ENCODE data around the gene KPTN. TPM values are rescaled to one million over a fixed set of nuclear protein-coding genes. Genes with fewer than 3 reads are reported as not detected.

KPTN gene
- total and polyA plus RNA-seq, 4 donors: 2.3 to 6.0 (median 4.0) TPM

DNA sequence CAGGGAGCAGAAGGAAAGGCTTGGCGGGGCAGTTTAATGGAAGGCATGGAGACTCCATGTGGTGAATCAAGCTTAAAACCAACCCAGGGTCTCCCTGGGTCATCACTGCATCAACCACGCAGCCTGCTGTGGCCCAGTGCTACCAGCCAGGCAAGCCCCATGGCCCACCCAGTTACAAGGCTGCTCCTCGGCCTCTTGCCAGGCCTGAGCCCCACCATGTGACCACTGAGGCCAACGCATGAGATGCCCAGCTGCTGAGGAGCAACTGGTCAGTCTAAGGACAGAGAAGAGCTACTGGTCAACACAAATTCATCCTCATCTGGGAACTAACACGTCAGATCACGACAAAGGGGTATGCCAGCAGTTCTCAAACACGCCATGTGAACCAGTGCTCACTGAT is 15.4 kb upstream of the KPTN start:
- no peak overlapping the region for H3K27ac ChIP-seq (ENCODE audit: low read depth in 1 of 2, low read length in 2 of 2)
- no peaks in the 10 kb centered on the region for H3K27me3 ChIP-seq (ENCODE audit: control insufficient read depth in 4 of 4, insufficient read depth in 4 of 4, low read length in 3 of 4)
- H3K4me1 ChIP-seq (ENCODE audit: control insufficient read depth in 4 of 4, insufficient read depth in 4 of 4, low read length in 3 of 4): peaks cover 0 to 4% (median 1%) of the 10 kb centered on the region in 4 donors
- WGBS: 95% methylated on average over 7 of the region's 7 CpGs
- no peak overlapping the region for H3K4me3 ChIP-seq (ENCODE audit: low read depth in 1 of 3, low read length in 3 of 3)
- no peak for DNase-seq (ENCODE audit: low spot score)
- no peak for TF ChIP-seq GABPA (IDR thresholded peaks at IDR 0.05 in 1 of 2, conservative IDR thresholded peaks at IDR 0.05 in 1 of 2)
- no peak for TF ChIP-seq FOXA2 (IDR thresholded peaks at IDR 0.05)
- TF ChIP-seq FOXA1 (IDR thresholded peaks at IDR 0.05): no peak
- no peak for TF ChIP-seq RAD21 (IDR thresholded peaks at IDR 0.05)
- no peak for TF ChIP-seq EGR1 (IDR thresholded peaks at IDR 0.05; ENCODE audit: low read depth in 2 of 2)
- no peak for TF ChIP-seq TAF1 (conservative IDR thresholded peaks at IDR 0.05)
- no peak for TF ChIP-seq JUND (IDR thresholded peaks at IDR 0.05)
- no peak for TF ChIP-seq ZBTB33 (IDR thresholded peaks at IDR 0.05)
- TF ChIP-seq YY1 (IDR thresholded peaks at IDR 0.05): no peak
- TF ChIP-seq RXRA (IDR thresholded peaks at IDR 0.05): no peak
- TF ChIP-seq NR2F2 (IDR thresholded peaks at IDR 0.05): no peak
- TF ChIP-seq REST (IDR thresholded peaks at IDR 0.05): no peak
- no peak for TF ChIP-seq HNF4A (conservative IDR thresholded peaks at IDR 0.05)
- no peak for TF ChIP-seq CTCF (IDR thresholded peaks at IDR 0.05; ENCODE audit: low read depth, low read length, missing input control)
- H3K36me3 ChIP-seq (ENCODE audit: control insufficient read depth in 4 of 4, insufficient read depth in 3 of 4, low read depth in 1 of 4, low read length in 3 of 4): peaks cover 18 to 80% (median 42%) of the 10 kb centered on the region in 4 donors
- no peaks in the 10 kb centered on the region for H3K9me3 ChIP-seq (ENCODE audit: control insufficient read depth in 4 of 4, low read length in 3 of 4)
- no peak overlapping the region for H3K9ac ChIP-seq (ENCODE audit: low read depth in 1 of 2, low read length in 2 of 2)

DNA sequence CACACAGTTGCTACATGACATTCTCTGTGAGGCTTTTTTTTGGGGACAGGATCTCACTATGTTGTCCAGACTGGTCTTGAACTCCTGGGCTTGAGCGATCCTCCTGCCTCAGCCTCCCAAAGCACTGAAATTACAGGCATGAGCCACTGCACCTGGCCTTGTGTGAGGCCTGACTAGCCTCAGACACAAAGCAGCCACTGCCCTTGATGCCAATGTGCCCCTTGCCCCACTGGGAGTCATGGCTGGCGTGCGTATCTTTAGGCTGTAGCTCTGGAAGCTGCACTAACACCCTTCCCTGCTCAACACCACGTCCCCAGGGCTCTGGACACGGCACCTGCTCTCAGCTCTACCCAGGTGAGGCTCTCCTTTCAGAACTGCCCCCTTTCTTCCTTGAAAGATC is 14.5 kb upstream of the KPTN start:
- TF ChIP-seq YY1 (IDR thresholded peaks at IDR 0.05) (no peak), RXRA (IDR thresholded peaks at IDR 0.05) (no peak), NR2F2 (IDR thresholded peaks at IDR 0.05) (no peak), SP1 (IDR thresholded peaks at IDR 0.05) (no peak), FOXA2 (IDR thresholded peaks at IDR 0.05) (no peak), JUND (IDR thresholded peaks at IDR 0.05) (no peak), GABPA (IDR thresholded peaks at IDR 0.05 in 1 of 2, conservative IDR thresholded peaks at IDR 0.05 in 1 of 2) (no peak), TAF1 (conservative IDR thresholded peaks at IDR 0.05) (no peak), MAX (IDR thresholded peaks at IDR 0.05) (no peak), ATF3 (IDR thresholded peaks at IDR 0.05) (no peak), HNF4G (IDR thresholded peaks at IDR 0.05) (no peak), CTCF (IDR thresholded peaks at IDR 0.05; ENCODE audit: low read depth, low read length, missing input control) (no peak), HNF4A (conservative IDR thresholded peaks at IDR 0.05) (no peak)
- Histone ChIP-seq H3K27me3 (ENCODE audit: control insufficient read depth in 4 of 4, insufficient read depth in 4 of 4, low read length in 3 of 4) (no peaks in the 10 kb centered on the region), H3K9me3 (ENCODE audit: control insufficient read depth in 4 of 4, low read length in 3 of 4) (no peaks in the 10 kb centered on the region), H3K36me3 (ENCODE audit: control insufficient read depth in 4 of 4, insufficient read depth in 3 of 4, low read depth in 1 of 4, low read length in 3 of 4) (peaks cover 18 to 81% (median 38%) of the 10 kb centered on the region in 4 donors), H3K27ac (ENCODE audit: low read depth in 1 of 2, low read length in 2 of 2) (no peak overlapping the region), H3K4me1 (ENCODE audit: control insufficient read depth in 4 of 4, insufficient read depth in 4 of 4, low read length in 3 of 4) (peaks cover 0 to 4% (median 1%) of the 10 kb centered on the region in 4 donors), H3K9ac (ENCODE audit: low read depth in 1 of 2, low read length in 2 of 2) (no peak overlapping the region), H3K4me3 (ENCODE audit: low read depth in 1 of 3, low read length in 3 of 3) (no peak overlapping the region)
- 97% methylated on average over 5 of the region's 5 CpGs for WGBS
- DNase-seq (ENCODE audit: low spot score): no peak

Data from liver (tissue), 9 donors.